ENCODE measurements around the gene CDK18. TPM values are rescaled to one million over a fixed set of nuclear protein-coding genes. Genes with fewer than 3 reads are reported as not detected.

The CDK18 gene
- 34.6 and 38.5 TPM in 2 replicates for total RNA-seq (2021)
- long read RNA-seq, transcript CDK18-203 (16 exons, 1,648 nt): major isoform, 14 of 33 reads
- long read RNA-seq, partial matches to known transcripts: 8 of 33 reads
- long read RNA-seq, other reads (novel, unspliced or antisense): 8 of 33 reads

GRCh38 chr1:205504311-205505075, at the start of gene CDK18:
CDK18 (plus strand) TSS chr1:205504669; CDS start chr1:205523168, 18,499 bp downstream.
- no peak within 1 kb of the TSS for H3K27ac ChIP-seq (ENCODE audit: insufficient read length, low read depth, low read length)
- no peak within 1 kb of the TSS for H2BK120ac ChIP-seq (ENCODE audit: low read depth, low read length, poor library complexity, severe bottlenecking)
- H3K23me2 ChIP-seq (ENCODE audit: insufficient read length, low read depth, low read length, poor library complexity, severe bottlenecking): peaks cover 9% of the 10 kb centered on the region
- no peaks in the 10 kb centered on the region for H4K20me1 ChIP-seq (ENCODE audit: control insufficient read depth, insufficient read depth, insufficient read length)
- H4K8ac ChIP-seq (replicated peaks; ENCODE audit: insufficient read length, low read depth, low read length): no peak within 1 kb of the TSS
- no peaks in the 10 kb centered on the region for H3K9me3 Mint-ChIP-seq
- no peak within 1 kb of the TSS for H3K23ac ChIP-seq (ENCODE audit: insufficient read length, low read depth, low read length)
- no peaks in the 10 kb centered on the region for H3K9me3 ChIP-seq (ENCODE audit: control insufficient read depth, low read depth, low read length)
- H3K9ac ChIP-seq (ENCODE audit: extremely low read depth, insufficient read length, low read length): peak within 1 kb of the TSS; percentile 40
- peak within 1 kb of the TSS; percentile 61 to 85 (median 77); a peak in 6 of 7 replicates for H3K27ac Mint-ChIP-seq
- H3T11ph ChIP-seq (ENCODE audit: low read length): no peak within 1 kb of the TSS
- H2BK12ac ChIP-seq (ENCODE audit: insufficient read length, low read depth, low read length): no peak within 1 kb of the TSS
- WGBS (ENCODE audit: extremely low coverage, insufficient read length, low lambda C conversion rate): no CpG with 5 or more reads among the region's 42 CpGs
- no peak within 1 kb of the TSS for H2BK15ac ChIP-seq (ENCODE audit: low read depth, low read length)
- peaks cover 5 to 18% (median 8%) of the 10 kb centered on the region in 3 experiments; a peak in 6 of 7 replicates for H3K36me3 Mint-ChIP-seq (ENCODE audit: insufficient read depth in 1 of 3, low read depth in 3 of 3)
- H3K4me1 ChIP-seq (ENCODE audit: insufficient read depth, low read length): peaks cover 9% of the 10 kb centered on the region; the same call in 1 of the 2 replicates
- H3K4me1 Mint-ChIP-seq: peaks cover 58 to 64% of the 10 kb centered on the region in 2 experiments
- TF ChIP-seq CTCF (conservative IDR thresholded peaks at IDR 0.05): no peak
- H3K4me2 ChIP-seq (ENCODE audit: insufficient read depth, insufficient read length, low read length): peak within 1 kb of the TSS; percentile 58
- peaks cover 5% of the 10 kb centered on the region; the same call in 1 of the 2 replicates for H3K79me2 ChIP-seq (ENCODE audit: insufficient read depth, low read length)
- H3K4ac ChIP-seq (ENCODE audit: low read depth, low read length): no peak within 1 kb of the TSS
- peak; percentile 97 for DNase-seq
- H2BK5ac ChIP-seq (ENCODE audit: insufficient read length, low read length): no peak within 1 kb of the TSS
- H3K14ac ChIP-seq (ENCODE audit: insufficient read depth, low read length): peak within 1 kb of the TSS; percentile 81; the same call in 1 of the 2 replicates
- H3K4me3 Mint-ChIP-seq: peak within 1 kb of the TSS; percentile 83 to 93
- no peak within 1 kb of the TSS for H2AK5ac ChIP-seq (ENCODE audit: insufficient read length, low read length)
- no peaks in the 10 kb centered on the region for H3K27me3 ChIP-seq (ENCODE audit: insufficient read depth, low read length)
- no peak within 1 kb of the TSS for H4K5ac ChIP-seq (ENCODE audit: insufficient read length, low read depth, low read length)
- no peak within 1 kb of the TSS for H3K56ac ChIP-seq (ENCODE audit: insufficient read length, low read depth, low read length)
- H3K18ac ChIP-seq (ENCODE audit: insufficient read length, low read depth, low read length): peak within 1 kb of the TSS; percentile 29
- no peak within 1 kb of the TSS for H2AFZ ChIP-seq (ENCODE audit: low read length)
- H3K27me3 Mint-ChIP-seq (ENCODE audit: low read depth): peaks cover 8% of the 10 kb centered on the region
- no peaks in the 10 kb centered on the region for H3K79me1 ChIP-seq (ENCODE audit: insufficient read depth, low read depth, low read length, poor library complexity, severe bottlenecking)
- H2BK20ac ChIP-seq (ENCODE audit: low read depth, low read length, poor library complexity, severe bottlenecking): no peak within 1 kb of the TSS
- H4K91ac ChIP-seq (ENCODE audit: insufficient read length, low read depth, low read length): no peak within 1 kb of the TSS
